Kidney epithelial cell (primary cell): Measurements from ENCODE around the gene IARS1. TPM values are rescaled to one million over a fixed set of nuclear protein-coding genes. Genes with fewer than 3 reads are reported as not detected.

Experiments
- DNase-seq: peaks from one replicate; pipeline ENCODE4 v3.0.0-alpha.2; 2010; ENCODE audit warnings: low read depth
- H3K27me3 ChIP-seq: 2 replicates; pipeline ENCODE4 v1.6.0; 2011; ENCODE audit warnings: low read length; ENCODE audit not compliant: control insufficient read depth, insufficient read depth
- H3K36me3 ChIP-seq: 2 replicates; pipeline ENCODE4 v1.5.1; 2011; ENCODE audit warnings: low read length; ENCODE audit not compliant: control insufficient read depth, insufficient read depth
- H3K4me3 ChIP-seq: 2 replicates; pipeline ENCODE4 v1.5.1; 2011; ENCODE audit warnings: low read depth, mild to moderate bottlenecking, control low read depth, low read length
- CTCF ChIP-seq: IDR thresholded peaks from 2 replicates; pipeline ENCODE4 v1.5.1; 2011; ENCODE audit warnings: mild to moderate bottlenecking, moderate library complexity, low read length, control low read depth, inconsistent platforms; ENCODE audit not compliant: insufficient read depth, poor library complexity, severe bottlenecking
- total RNA-seq: library from RNA; depleted of rRNA; stranded (reverse); fragments of >200 nt; gene quantifications from 2 replicates; pipeline ENCODE4 v1.2.3, GENCODE V29; 2015

IARS1 gene
- total RNA-seq, 1 donor from 2014 or later, result 296 TPM

- Histone ChIP-seq H3K36me3 (peaks cover 2% of the 10 kb centered on the region), H3K4me3 (no peak overlapping the region), H3K27me3 (no peaks in the 10 kb centered on the region)
- DNase-seq, result no peak
- no peak for TF ChIP-seq CTCF
Observed at GRCh38 chr9:92300936-92301335, 7.4 kb upstream of the IARS1 start.

GRCh38 chr9:92299116-92299515 lies 5.6 kb upstream of the IARS1 start:
- no peaks in the 10 kb centered on the region for H3K27me3 ChIP-seq
- H3K4me3 ChIP-seq, result no peak overlapping the region
- no peaks in the 10 kb centered on the region for H3K36me3 ChIP-seq
- DNase-seq, result no peak
- no peak for TF ChIP-seq CTCF

GRCh38 chr9:92298036-92298435 lies 4.5 kb upstream of the IARS1 start:
- no peaks in the 10 kb centered on the region for H3K36me3 ChIP-seq
- no peak for DNase-seq

GRCh38 chr9:92297611-92298010 lies 4.1 kb upstream of the IARS1 start:
- no peak for TF ChIP-seq CTCF
- Histone ChIP-seq H3K36me3 (no peaks in the 10 kb centered on the region), H3K4me3 (no peak overlapping the region), H3K27me3 (no peaks in the 10 kb centered on the region)
- no peak for DNase-seq

More at GRCh38 chr9:92298036-92298435, 4.5 kb upstream of the IARS1 start:
- TF ChIP-seq CTCF, result no peak
- no peak overlapping the region for H3K4me3 ChIP-seq
- H3K27me3 ChIP-seq, result no peaks in the 10 kb centered on the region

- no peak for TF ChIP-seq CTCF
- H3K4me3 ChIP-seq, result no peak overlapping the region
- DNase-seq, result no peak
Observed at GRCh38 chr9:92295827-92296258, 2.3 kb upstream of the IARS1 start.

GRCh38 chr9:92295240-92295790 lies 1.8 kb upstream of the IARS1 start:
- no peak for TF ChIP-seq CTCF
- H3K36me3 ChIP-seq, result no peaks in the 10 kb centered on the region
- H3K4me3 ChIP-seq, result no peak overlapping the region

More at GRCh38 chr9:92295827-92296258, 2.3 kb upstream of the IARS1 start:
- no peaks in the 10 kb centered on the region for H3K36me3 ChIP-seq
- H3K27me3 ChIP-seq, result no peaks in the 10 kb centered on the region

More at GRCh38 chr9:92295240-92295790, 1.8 kb upstream of the IARS1 start:
- DNase-seq, result no peak
- no peaks in the 10 kb centered on the region for H3K27me3 ChIP-seq
